DMS53 treated with DMSO at 0.1 percent for 48 hours (cell line): ENCODE results near the gene H2AZ2.
"Not testable (repeated sequence)": the region's sequence is repeated elsewhere in the genome, so short reads cannot be mapped to it uniquely, and the experiment has no call there.

Experiments
- DNase-seq: peaks from one replicate; lab custom pipeline; 2025; ENCODE audit not compliant: unreplicated experiment; lab: John Stamatoyannopoulos, UW

Gene H2AZ2

DNA sequence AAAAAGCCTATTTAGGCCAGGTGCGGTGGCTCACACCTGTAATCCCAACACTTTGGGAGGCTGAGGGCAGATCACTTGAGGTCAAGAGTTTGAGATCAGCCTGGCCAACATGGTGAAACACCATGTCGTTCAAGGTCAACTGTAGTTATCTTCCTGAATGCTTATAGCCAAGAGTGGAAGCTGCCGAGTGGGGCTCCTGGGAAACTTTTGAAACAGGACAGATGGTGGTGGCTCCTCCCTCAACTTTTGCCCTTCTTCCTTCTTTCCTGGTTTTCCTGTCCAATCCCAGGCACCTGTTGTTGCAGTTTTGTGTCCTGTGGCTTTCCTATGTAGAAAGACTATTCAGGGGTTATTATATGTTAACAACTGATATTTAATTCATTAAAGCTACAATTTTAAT, 60.1 kb downstream of the H2AZ2 start:
- DNase-seq, result no peak

GRCh38 chr7:44787041-44787440, 60.8 kb downstream of the H2AZ2 start:
- DNase-seq, result no peak

DNA sequence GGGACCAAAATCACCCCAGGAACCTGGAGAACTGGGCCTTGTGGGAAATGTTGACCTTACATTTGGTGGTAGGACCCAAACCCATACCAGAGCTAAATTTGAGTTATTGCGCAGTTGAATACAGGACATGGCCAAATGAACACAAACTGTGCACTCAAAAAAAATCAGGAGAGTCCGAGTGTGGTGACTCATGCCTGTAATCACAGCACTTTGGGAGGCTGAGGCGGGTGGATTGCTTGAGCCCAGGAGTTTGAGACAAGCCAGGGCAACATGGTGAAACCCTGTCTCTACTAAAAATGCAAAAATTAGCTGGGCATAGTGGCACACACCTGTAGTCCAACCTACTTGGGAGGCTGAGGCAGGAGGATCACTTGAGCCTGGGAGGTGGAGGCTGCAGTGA, 62.7 kb downstream of the H2AZ2 start:
- not testable (repeated sequence) for DNase-seq

GRCh38 chr7:44784364-44784763, 63.5 kb downstream of the H2AZ2 start:
- no peak for DNase-seq

GRCh38 chr7:44783407-44783806, 64.5 kb downstream of the H2AZ2 start:
- DNase-seq, result no peak

DNA sequence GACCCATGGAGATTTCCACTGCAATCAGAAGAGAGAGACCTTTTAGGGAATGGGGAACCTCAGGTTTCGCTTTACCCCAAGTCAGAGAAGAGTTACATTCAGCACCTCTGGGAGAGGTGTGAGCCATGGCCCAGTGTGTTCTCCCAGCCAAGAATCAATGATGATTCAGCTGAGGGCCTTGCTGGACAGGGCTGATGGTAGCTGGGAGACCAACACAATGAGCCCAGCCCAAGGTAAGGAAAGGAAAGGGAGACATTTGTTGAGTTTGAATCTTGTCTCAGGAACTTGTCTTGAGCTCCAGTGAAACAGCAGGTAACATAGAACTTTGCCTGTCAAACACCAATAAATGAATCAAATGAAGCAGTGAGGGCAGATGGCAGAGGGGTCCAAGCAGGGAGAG, 65.4 kb downstream of the H2AZ2 start:
- no peak for DNase-seq
